Measurements from ENCODE around the gene SIGLEC7. TPM values are rescaled to one million over a fixed set of nuclear protein-coding genes. Genes with fewer than 3 reads are reported as not detected.
"Not testable (repeated sequence)": the region's sequence is repeated elsewhere in the genome, so short reads cannot be mapped to it uniquely, and the experiment has no call there.

Gene SIGLEC7
- total RNA-seq, 2 experiments from 2014 or later: not detected

DNA sequence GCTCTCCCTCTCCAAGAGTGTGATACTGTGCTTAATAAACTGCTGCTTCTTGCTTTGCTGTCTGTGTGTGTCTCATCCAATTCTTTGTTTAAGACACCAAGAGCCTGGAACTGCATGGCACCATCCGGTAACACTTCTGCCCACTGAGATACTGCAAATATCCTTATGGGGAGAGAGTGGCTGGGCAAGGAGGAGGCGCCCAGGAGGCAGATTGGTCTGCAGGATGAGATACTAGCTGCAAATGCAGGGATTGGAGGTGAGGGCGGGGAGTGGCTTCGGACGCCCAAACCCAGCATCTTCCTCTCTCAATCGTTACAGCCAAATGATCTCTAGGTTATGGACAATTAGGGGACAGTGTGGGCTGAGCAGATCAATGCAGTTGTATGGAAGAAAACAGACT, 1.7 kb upstream of the SIGLEC7 start:
- no peak overlapping the region for H3K4me3 Mint-ChIP-seq
- CTCF ChIA-PET: interaction anchor here (0.6 kb wide), 1 partner anchor 53 kb away, joined by 3 read pairs; no protein-coding TSS in a partner anchor
- no peaks in the 10 kb centered on the region for H3K9me3 Mint-ChIP-seq (ENCODE audit: low read depth)
- H3K27ac Mint-ChIP-seq: no peak overlapping the region
- intact Hi-C loops (cut with DNase I, micrococcal nuclease): no loop called here
- H3K36me3 Mint-ChIP-seq (ENCODE audit: low read depth): no peaks in the 10 kb centered on the region
- peaks cover 17% of the 10 kb centered on the region for H3K4me1 Mint-ChIP-seq
- DNase-seq (no peak), ATAC-seq (no peak)
- POLR2A ChIA-PET: no interaction called here
- H3K27me3 Mint-ChIP-seq: no peaks in the 10 kb centered on the region

DNA sequence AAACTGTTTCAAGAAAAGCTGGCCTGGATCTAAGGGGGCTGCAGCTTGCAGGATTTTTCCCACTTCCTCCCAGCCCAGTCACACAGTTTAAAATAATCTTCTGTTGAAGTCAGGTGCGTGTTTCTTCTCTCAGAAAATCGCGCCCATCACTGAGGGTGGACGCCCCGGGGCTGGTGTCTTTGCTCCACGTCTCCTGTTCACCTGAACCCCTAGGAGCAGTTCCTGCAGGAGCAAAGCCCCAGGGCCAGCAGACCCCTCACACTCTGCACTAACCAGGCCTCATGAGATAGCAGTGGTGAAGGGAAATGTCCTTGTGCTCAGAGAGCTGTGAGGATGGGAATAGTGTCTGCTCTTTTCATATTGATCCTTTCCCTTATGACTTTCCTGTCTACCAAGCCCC, 920 bp upstream of the SIGLEC7 start:
- Mint-ChIP-seq H3K4me1 (peaks cover 17% of the 10 kb centered on the region), H3K4me3 (no peak overlapping the region), H3K27me3 (no peaks in the 10 kb centered on the region), H3K36me3 (ENCODE audit: low read depth) (no peaks in the 10 kb centered on the region), H3K27ac (no peak overlapping the region), H3K9me3 (ENCODE audit: low read depth) (no peaks in the 10 kb centered on the region)
- intact Hi-C loops (cut with DNase I, micrococcal nuclease): no loop called here
- DNase-seq: no peak
- POLR2A ChIA-PET: no interaction called here
- CTCF ChIA-PET: no interaction called here
- ATAC-seq: no peak

DNA sequence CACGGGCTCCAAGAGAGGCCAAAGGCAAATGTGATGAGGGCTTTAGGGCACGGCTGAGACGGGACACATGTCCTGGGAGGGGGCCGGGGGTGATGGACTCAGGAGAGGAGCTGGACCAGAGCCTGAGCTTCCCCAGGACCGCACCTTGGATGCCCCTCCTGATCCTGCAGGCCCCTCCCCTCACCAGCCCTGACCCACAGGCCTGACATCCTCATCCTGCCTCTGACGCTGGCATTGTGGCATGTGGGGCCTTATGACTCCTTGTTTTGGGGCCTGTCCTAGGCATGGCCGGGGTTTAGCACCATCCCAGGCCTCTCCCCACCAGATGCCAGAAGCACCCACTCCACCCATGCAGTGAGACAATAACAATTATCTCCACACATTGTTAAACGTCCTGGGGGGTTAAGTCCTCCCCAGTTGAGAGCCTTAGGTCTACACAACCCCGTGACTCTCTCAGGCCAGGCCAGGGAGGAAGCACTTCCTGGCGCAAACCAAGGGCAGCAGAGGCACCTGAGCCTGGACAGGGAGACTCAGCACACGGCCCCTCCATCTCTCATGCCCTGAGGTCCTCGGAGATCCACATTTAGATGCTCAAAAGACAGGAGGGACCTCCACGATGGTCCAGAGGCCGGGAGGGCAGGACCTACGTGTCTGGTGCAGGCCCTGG, 841 bp downstream of the SIGLEC7 start:
- H3K36me3 Mint-ChIP-seq (ENCODE audit: low read depth); CTCF ChIA-PET; POLR2A ChIA-PET; H3K4me1 Mint-ChIP-seq; H3K27me3 Mint-ChIP-seq; H3K4me3 Mint-ChIP-seq; H3K9me3 Mint-ChIP-seq (ENCODE audit: low read depth); intact Hi-C loops (cut with DNase I, micrococcal nuclease); DNase-seq; ATAC-seq; H3K27ac Mint-ChIP-seq: not testable (repeated sequence)

DNA sequence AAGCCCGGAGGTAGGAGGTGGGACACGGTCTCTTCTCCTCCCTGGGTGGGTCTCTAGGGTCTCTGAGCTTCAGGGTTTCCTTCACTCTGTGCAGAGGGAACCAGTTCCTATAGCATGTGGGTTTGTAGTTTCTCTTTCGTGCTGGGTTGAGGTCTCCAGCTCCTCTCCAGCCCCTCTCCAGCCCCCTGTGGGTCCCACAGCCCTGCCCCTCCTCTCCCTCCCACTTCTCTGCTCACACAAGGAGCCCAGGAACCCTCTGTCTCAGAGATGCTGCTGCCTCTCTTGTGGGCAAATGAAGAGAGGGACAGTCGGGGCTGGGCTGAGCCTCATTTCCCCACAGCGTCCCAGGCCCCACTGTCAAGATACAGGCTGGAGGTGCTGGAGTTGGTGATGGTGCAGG, 1.4 kb downstream of the SIGLEC7 start:
- Mint-ChIP-seq H3K36me3 (ENCODE audit: low read depth) (no peaks in the 10 kb centered on the region), H3K27me3 (no peaks in the 10 kb centered on the region), H3K27ac (no peak overlapping the region), H3K4me1 (no peaks in the 10 kb centered on the region), H3K4me3 (no peak overlapping the region), H3K9me3 (ENCODE audit: low read depth) (no peaks in the 10 kb centered on the region)
- ChIA-PET POLR2A (no interaction called here), CTCF (no interaction called here)
- DNase-seq (no peak), ATAC-seq (no peak)
- intact Hi-C loops (cut with DNase I, micrococcal nuclease): no loop called here

DNA sequence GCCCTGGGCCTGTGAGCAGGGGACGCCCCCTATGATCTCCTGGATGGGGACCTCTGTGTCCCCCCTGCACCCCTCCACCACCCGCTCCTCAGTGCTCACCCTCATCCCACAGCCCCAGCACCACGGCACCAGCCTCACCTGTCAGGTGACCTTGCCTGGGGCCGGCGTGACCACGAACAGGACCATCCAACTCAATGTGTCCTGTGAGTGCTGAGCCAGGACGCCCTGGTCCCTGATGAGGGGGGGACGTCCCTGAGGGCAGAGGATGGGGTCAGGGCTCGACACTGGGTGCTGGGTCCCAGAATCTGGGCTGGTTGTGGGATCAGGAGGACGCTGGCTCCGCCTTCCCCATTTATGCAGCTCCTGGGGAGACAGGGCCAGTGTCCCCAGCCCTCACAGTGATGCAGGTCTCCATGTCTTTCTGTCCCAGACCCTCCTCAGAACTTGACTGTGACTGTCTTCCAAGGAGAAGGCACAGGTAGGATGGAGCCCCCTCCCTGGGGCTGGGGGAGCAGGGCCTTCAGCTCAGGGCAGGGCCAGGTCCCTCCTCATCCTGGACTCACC, 2.5 kb downstream of the SIGLEC7 start:
- Mint-ChIP-seq H3K36me3 (ENCODE audit: low read depth) (no peaks in the 10 kb centered on the region), H3K27me3 (no peaks in the 10 kb centered on the region), H3K4me1 (no peaks in the 10 kb centered on the region), H3K9me3 (ENCODE audit: low read depth) (no peaks in the 10 kb centered on the region), H3K4me3 (no peak overlapping the region), H3K27ac (no peak overlapping the region)
- ChIA-PET POLR2A (no interaction called here), CTCF (interaction anchor here (1.2 to 1.5 kb wide), 2 partner anchors 9 to 12 kb away, joined by 3 read pairs; no protein-coding TSS in a partner anchor)
- no peak for DNase-seq
- intact Hi-C loops (cut with DNase I, micrococcal nuclease): no loop called here
- ATAC-seq: no peak

DNA sequence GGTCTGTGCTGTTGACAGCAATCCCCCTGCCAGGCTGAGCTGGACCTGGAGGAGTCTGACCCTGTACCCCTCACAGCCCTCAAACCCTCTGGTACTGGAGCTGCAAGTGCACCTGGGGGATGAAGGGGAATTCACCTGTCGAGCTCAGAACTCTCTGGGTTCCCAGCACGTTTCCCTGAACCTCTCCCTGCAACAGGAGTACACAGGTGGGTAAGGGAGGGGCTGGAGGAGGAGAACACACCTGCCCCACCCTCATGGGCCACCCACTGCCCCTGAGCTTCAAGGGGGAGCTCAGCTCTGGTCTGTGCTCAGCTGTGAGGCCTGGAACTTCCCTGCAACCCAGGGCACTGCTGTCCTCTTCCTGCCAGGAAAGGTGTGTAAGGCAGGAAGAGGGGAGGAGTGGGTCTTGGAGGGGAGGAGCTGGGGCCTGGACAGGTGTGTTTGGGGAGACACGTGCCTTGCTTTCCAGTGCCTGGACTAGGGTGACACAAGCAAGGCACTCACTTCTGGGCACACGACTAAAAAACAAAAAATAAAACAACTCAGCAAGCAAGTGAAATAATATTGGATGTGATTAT, 3.9 kb downstream of the SIGLEC7 start:
- no peak for ATAC-seq
- H3K9me3 Mint-ChIP-seq (ENCODE audit: low read depth): no peaks in the 10 kb centered on the region
- ChIA-PET CTCF (interaction anchor here (0.9 to 1.5 kb wide), 2 partner anchors 11 to 12 kb away, joined by 3 to 4 read pairs; no protein-coding TSS in a partner anchor), POLR2A (no interaction called here)
- intact Hi-C loops (cut with DNase I, micrococcal nuclease): no loop called here
- no peak overlapping the region for H3K27ac Mint-ChIP-seq
- H3K36me3 Mint-ChIP-seq (ENCODE audit: low read depth): no peaks in the 10 kb centered on the region
- DNase-seq: no peak
- H3K27me3 Mint-ChIP-seq: no peaks in the 10 kb centered on the region
- H3K4me1 Mint-ChIP-seq: no peaks in the 10 kb centered on the region
- no peak overlapping the region for H3K4me3 Mint-ChIP-seq

DNA sequence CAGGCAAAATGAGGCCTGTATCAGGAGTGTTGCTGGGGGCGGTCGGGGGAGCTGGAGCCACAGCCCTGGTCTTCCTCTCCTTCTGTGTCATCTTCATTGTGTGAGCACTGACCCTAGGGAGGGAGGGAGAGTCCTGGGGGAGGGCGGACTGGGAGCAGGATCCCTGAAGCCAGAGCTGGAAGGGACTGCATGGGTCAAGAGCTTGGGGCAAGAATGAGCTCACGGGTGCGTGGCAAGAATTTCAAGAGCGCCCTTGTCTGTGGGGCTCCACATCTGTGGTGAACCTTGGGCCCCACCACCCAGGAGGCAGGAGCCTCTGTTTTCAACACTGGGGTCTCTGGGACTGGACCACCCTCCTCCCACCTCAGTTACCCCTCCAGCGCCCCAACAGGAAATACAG, 4.7 kb downstream of the SIGLEC7 start:
- H3K36me3 Mint-ChIP-seq (ENCODE audit: low read depth): no peaks in the 10 kb centered on the region

DNA sequence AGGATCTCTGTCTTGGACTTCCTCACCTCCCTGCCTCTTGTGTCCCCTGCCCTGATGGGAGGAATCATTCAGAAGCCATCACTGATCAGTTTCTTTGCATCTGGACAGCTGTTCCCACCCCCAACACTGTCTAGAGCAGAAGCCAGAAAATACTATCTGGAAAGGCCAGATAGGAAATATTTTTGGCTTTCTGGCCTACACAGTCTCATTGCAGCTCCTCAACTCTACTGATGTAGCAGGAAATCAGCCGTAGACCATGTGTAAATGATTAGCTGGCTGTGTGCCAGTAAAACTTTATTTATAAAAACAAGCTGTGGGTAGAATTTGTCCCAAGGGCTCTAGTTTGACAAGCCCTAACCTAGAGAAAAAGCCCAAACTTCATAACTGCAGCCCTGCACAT, 5.6 kb downstream of the SIGLEC7 start:
- no peaks in the 10 kb centered on the region for H3K9me3 Mint-ChIP-seq (ENCODE audit: low read depth)
- no peak for ATAC-seq
- DNase-seq: no peak
- no peak overlapping the region for H3K27ac Mint-ChIP-seq
- CTCF ChIA-PET: interaction anchor here (0.6 to 3.0 kb wide), 4 partner anchors 10 to 372 kb away, joined by 3 to 15 read pairs (median 3); no protein-coding TSS in a partner anchor
- H3K4me3 Mint-ChIP-seq: no peak overlapping the region
- H3K36me3 Mint-ChIP-seq (ENCODE audit: low read depth): no peaks in the 10 kb centered on the region
- intact Hi-C loops (cut with DNase I, micrococcal nuclease): no loop called here
- H3K27me3 Mint-ChIP-seq: no peaks in the 10 kb centered on the region
- H3K4me1 Mint-ChIP-seq: no peaks in the 10 kb centered on the region
- POLR2A ChIA-PET: no interaction called here

More for the DNA sequence above, 4.7 kb downstream of the SIGLEC7 start:
- Mint-ChIP-seq H3K27ac (no peak overlapping the region), H3K4me1 (no peaks in the 10 kb centered on the region), H3K9me3 (ENCODE audit: low read depth) (no peaks in the 10 kb centered on the region), H3K4me3 (no peak overlapping the region), H3K27me3 (no peaks in the 10 kb centered on the region)
- ATAC-seq (no peak), DNase-seq (no peak)
- ChIA-PET CTCF (no interaction called here), POLR2A (interaction anchor here (0.7 kb wide), 1 partner anchor 17 kb away, joined by 3 read pairs; no protein-coding TSS in a partner anchor)
- intact Hi-C loops (cut with DNase I, micrococcal nuclease): no loop called here

DNA sequence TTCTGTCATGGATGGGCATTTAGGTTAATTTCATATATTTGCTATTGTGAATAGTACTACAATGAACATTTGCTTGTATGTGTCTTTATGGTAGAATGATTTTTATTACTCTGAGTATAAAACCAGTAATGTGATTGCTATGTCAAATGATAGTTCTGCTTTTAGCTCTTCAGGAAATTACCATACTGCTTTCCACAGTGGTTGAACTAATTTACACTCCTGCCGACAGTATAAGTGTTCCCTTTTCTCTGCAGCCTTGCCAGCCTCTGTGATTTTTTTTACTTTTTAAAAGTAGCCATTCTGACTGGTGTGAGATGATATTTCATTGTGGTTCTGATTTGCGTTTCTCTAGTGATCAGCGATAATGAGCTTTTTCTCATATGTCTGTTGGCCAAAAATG, 6.5 kb downstream of the SIGLEC7 start:
- no peak overlapping the region for H3K27ac Mint-ChIP-seq
- no peak overlapping the region for H3K4me3 Mint-ChIP-seq
- DNase-seq (no peak), ATAC-seq (no peak)
- ChIA-PET POLR2A (no interaction called here), CTCF (interaction anchor here (3.0 kb wide), 1 partner anchor 9 kb away, joined by 15 read pairs; no protein-coding TSS in a partner anchor)
- H3K27me3 Mint-ChIP-seq: peaks cover 2% of the 10 kb centered on the region
- H3K9me3 Mint-ChIP-seq (ENCODE audit: low read depth): no peaks in the 10 kb centered on the region
- intact Hi-C loops (cut with DNase I, micrococcal nuclease): no loop called here
- no peaks in the 10 kb centered on the region for H3K4me1 Mint-ChIP-seq
- H3K36me3 Mint-ChIP-seq (ENCODE audit: low read depth): no peaks in the 10 kb centered on the region

DNA sequence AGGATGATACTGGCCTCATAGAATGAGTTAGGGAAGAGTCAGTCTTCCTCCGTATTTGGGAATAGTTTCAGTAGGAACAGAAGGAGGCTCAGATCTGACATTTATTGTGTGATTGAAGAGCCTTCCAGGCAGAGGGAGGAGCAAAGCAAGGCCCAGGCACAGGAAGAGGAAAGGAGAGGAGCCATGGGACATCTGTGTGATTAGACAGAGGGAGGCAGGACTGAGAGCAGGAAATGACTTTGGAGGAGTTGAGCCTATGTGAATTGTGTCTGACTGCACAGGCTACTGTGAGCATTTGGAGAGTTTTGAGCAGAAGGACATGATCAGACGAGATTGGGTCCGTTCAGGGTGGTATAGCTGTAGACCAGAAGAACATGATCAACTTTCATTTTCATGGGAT, 8.5 kb downstream of the SIGLEC7 start:
- Mint-ChIP-seq H3K4me3 (no peak overlapping the region), H3K36me3 (ENCODE audit: low read depth) (no peaks in the 10 kb centered on the region), H3K27ac (no peak overlapping the region), H3K9me3 (ENCODE audit: low read depth) (no peaks in the 10 kb centered on the region), H3K4me1 (no peaks in the 10 kb centered on the region), H3K27me3 (peaks cover 2% of the 10 kb centered on the region)
- DNase-seq (no peak), ATAC-seq (no peak)
- POLR2A ChIA-PET: no interaction called here
- intact Hi-C loops (cut with DNase I, micrococcal nuclease): no loop called here
- CTCF ChIA-PET: no interaction called here

DNA sequence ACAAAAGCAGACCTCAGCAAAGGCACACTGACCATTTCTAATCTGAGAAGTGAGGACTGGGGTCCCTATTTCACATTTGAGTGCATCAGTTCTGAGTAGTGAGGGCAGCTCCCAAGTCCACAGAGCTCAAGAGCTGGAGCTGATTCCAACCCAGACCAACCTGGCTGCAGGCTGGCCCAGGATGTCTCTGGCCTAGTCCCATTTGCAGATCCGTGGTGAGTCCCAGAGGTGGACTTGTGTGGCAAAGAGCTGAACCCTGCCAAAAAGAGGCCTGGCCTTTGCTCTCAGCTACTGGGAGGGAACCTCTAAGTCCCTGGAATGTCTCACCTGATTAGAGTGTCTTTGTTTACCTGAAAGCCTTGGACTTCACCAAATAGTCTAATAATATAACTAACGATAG, 14.6 kb downstream of the SIGLEC7 start:
- intact Hi-C loops (cut with DNase I, micrococcal nuclease): no loop called here
- Mint-ChIP-seq H3K27ac (no peak overlapping the region), H3K4me3 (no peak overlapping the region), H3K27me3 (peaks cover 2% of the 10 kb centered on the region), H3K9me3 (ENCODE audit: low read depth) (no peaks in the 10 kb centered on the region), H3K36me3 (ENCODE audit: low read depth) (no peaks in the 10 kb centered on the region), H3K4me1 (peaks cover 5% of the 10 kb centered on the region)
- POLR2A ChIA-PET: interaction anchor here (1.4 kb wide), 1 partner anchor 102 kb away, joined by 3 read pairs; no protein-coding TSS in a partner anchor
- CTCF ChIA-PET: interaction anchor here (0.7 to 5.7 kb wide), 5 partner anchors 11 to 500 kb away, joined by 3 to 43 read pairs (median 3); no protein-coding TSS in a partner anchor
- DNase-seq (no peak), ATAC-seq (no peak)

DNA sequence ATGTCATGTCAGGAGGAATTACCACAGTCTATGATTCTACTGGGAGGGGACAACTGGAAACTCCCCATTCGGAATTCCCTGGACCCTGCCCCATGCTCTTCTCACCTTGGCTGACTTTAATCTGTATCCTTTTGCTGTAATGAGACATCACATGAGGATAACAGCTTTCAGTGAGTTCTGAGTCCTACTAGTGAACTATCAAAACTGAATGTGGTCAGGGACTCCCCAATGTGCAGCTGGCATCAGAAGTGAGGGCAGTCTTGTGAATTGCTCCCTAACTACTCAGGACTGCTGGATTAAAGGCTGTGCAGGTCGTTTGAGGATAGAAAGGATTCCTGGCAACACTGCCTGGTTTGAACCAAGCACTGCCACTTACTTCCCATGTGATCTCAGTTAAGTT, 15.2 kb downstream of the SIGLEC7 start:
- H3K4me3 Mint-ChIP-seq: no peak overlapping the region
- ATAC-seq: peak; percentile 31
- no peaks in the 10 kb centered on the region for H3K9me3 Mint-ChIP-seq (ENCODE audit: low read depth)
- ChIA-PET CTCF (interaction anchor here (0.7 to 5.7 kb wide), 8 partner anchors 8 to 500 kb away, joined by 3 to 43 read pairs (median 4); no protein-coding TSS in a partner anchor), POLR2A (no interaction called here)
- H3K27ac Mint-ChIP-seq: no peak overlapping the region
- peaks cover 5% of the 10 kb centered on the region for H3K4me1 Mint-ChIP-seq
- H3K27me3 Mint-ChIP-seq: peaks cover 2% of the 10 kb centered on the region
- DNase-seq: no peak
- intact Hi-C loops (cut with DNase I, micrococcal nuclease): no loop called here
- H3K36me3 Mint-ChIP-seq (ENCODE audit: low read depth): no peaks in the 10 kb centered on the region

Data from activated CD4-positive, alpha-beta T cell treated with anti-CD3 and anti-CD28 coated beads for 36 hours (primary cell).